ENCODE data around the gene PSMA2. TPM values are rescaled to one million over a fixed set of nuclear protein-coding genes. Genes with fewer than 3 reads are reported as not detected.

Gene PSMA2
- total and polyA plus RNA-seq, 2 donors (not counting 1 experiment from before 2014, with no cell fraction given) = 27.2 to 161 TPM

- H3K9ac ChIP-seq (ENCODE audit: insufficient read depth, low read length) = no peak overlapping the region
- H3K4me1 ChIP-seq (ENCODE audit: control insufficient read depth, extremely low read depth, insufficient read depth, low read length) = no peaks in the 10 kb centered on the region
- H3K4me2 ChIP-seq (ENCODE audit: extremely low read depth, insufficient read depth, low read length) = no peak overlapping the region
Observed at GRCh38 chr7:42952328-42952727, 20.4 kb upstream of the PSMA2 start.

GRCh38 chr7:42950417-42950816 is 18.4 kb upstream of the PSMA2 start:
- no peak overlapping the region for H3K9ac ChIP-seq (ENCODE audit: insufficient read depth, low read length)
- DNase-seq (ENCODE audit: low read depth in 2 of 2) = no peak
- H4K20me1 ChIP-seq (ENCODE audit: control insufficient read depth, extremely low read depth, insufficient read depth, low read length) = no peaks in the 10 kb centered on the region
- no peak for TF ChIP-seq CTCF (conservative IDR thresholded peaks at IDR 0.05 in 1 of 2, IDR thresholded peaks at IDR 0.05 in 1 of 2; ENCODE audit: low read depth in 1 of 2, low read length in 2 of 2)
- TF ChIP-seq EZH2 (IDR thresholded peaks at IDR 0.05; ENCODE audit: low read length, missing control alignments) = no peak
- H2AFZ ChIP-seq (ENCODE audit: low read length) = no peak overlapping the region
- H3K27ac ChIP-seq (ENCODE audit: insufficient read depth, low read length) = no peak overlapping the region
- H3K4me1 ChIP-seq (ENCODE audit: control insufficient read depth, extremely low read depth, insufficient read depth, low read length) = no peaks in the 10 kb centered on the region
- H3K4me2 ChIP-seq (ENCODE audit: extremely low read depth, insufficient read depth, low read length) = no peak overlapping the region
- H3K36me3 ChIP-seq (ENCODE audit: control insufficient read depth, insufficient read depth, low read length) = no peaks in the 10 kb centered on the region
- H3K27me3 ChIP-seq (ENCODE audit: control insufficient read depth, insufficient read depth, low read length) = no peaks in the 10 kb centered on the region
- no peaks in the 10 kb centered on the region for H3K79me2 ChIP-seq (ENCODE audit: control insufficient read depth, insufficient read depth, low read length)
- no peak overlapping the region for H3K4me3 ChIP-seq (replicated peaks in 1 of 4; ENCODE audit: control extremely low read depth in 1 of 4, insufficient read depth in 1 of 4, low read depth in 3 of 4, low read length in 4 of 4)
- no peaks in the 10 kb centered on the region for H3K9me3 ChIP-seq (ENCODE audit: control insufficient read depth, insufficient read depth, low read depth, low read length)

More at GRCh38 chr7:42952328-42952727, 20.4 kb upstream of the PSMA2 start:
- Histone ChIP-seq H3K4me3 (replicated peaks in 1 of 4; ENCODE audit: control extremely low read depth in 1 of 4, insufficient read depth in 1 of 4, low read depth in 3 of 4, low read length in 4 of 4) (no peak overlapping the region), H3K27me3 (ENCODE audit: control insufficient read depth, insufficient read depth, low read length) (no peaks in the 10 kb centered on the region), H3K36me3 (ENCODE audit: control insufficient read depth, insufficient read depth, low read length) (no peaks in the 10 kb centered on the region), H3K9me3 (ENCODE audit: control insufficient read depth, insufficient read depth, low read depth, low read length) (no peaks in the 10 kb centered on the region), H4K20me1 (ENCODE audit: control insufficient read depth, extremely low read depth, insufficient read depth, low read length) (no peaks in the 10 kb centered on the region), H3K79me2 (ENCODE audit: control insufficient read depth, insufficient read depth, low read length) (no peaks in the 10 kb centered on the region), H2AFZ (ENCODE audit: low read length) (no peak overlapping the region), H3K27ac (ENCODE audit: insufficient read depth, low read length) (no peak overlapping the region)
- TF ChIP-seq CTCF (conservative IDR thresholded peaks at IDR 0.05 in 1 of 2, IDR thresholded peaks at IDR 0.05 in 1 of 2; ENCODE audit: low read depth in 1 of 2, low read length in 2 of 2) (no peak), EZH2 (IDR thresholded peaks at IDR 0.05; ENCODE audit: low read length, missing control alignments) (no peak)
- DNase-seq (ENCODE audit: low read depth in 2 of 2) = no peak

DNA sequence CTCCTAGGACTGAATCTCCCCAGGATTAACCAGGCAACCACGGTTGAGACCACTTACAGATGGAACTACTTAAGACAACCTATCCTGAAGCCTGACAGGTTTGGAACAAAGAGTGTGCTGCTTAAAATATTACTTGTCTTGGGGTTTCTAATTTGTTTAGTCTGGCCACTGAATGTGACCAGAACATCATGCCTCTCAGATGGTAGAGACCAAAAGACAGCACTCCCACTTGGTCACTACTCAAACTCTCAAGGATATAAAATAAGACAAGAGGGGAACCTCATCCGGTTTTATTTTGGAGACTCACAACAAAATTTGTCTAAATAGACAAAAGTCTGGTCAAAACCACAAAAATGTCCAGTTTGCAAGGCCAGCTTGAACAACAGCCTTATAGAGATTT is 15.5 kb upstream of the PSMA2 start:
- Histone ChIP-seq H3K36me3 (ENCODE audit: control insufficient read depth, insufficient read depth, low read length) (no peaks in the 10 kb centered on the region), H3K9ac (ENCODE audit: insufficient read depth, low read length) (no peak overlapping the region), H3K4me3 (replicated peaks in 1 of 4; ENCODE audit: control extremely low read depth in 1 of 4, insufficient read depth in 1 of 4, low read depth in 3 of 4, low read length in 4 of 4) (no peak overlapping the region), H4K20me1 (ENCODE audit: control insufficient read depth, extremely low read depth, insufficient read depth, low read length) (no peaks in the 10 kb centered on the region), H3K27me3 (ENCODE audit: control insufficient read depth, insufficient read depth, low read length) (no peaks in the 10 kb centered on the region), H2AFZ (ENCODE audit: low read length) (no peak overlapping the region), H3K4me1 (ENCODE audit: control insufficient read depth, extremely low read depth, insufficient read depth, low read length) (no peaks in the 10 kb centered on the region), H3K27ac (ENCODE audit: insufficient read depth, low read length) (no peak overlapping the region), H3K9me3 (ENCODE audit: control insufficient read depth, insufficient read depth, low read depth, low read length) (no peaks in the 10 kb centered on the region), H3K79me2 (ENCODE audit: control insufficient read depth, insufficient read depth, low read length) (no peaks in the 10 kb centered on the region), H3K4me2 (ENCODE audit: extremely low read depth, insufficient read depth, low read length) (no peak overlapping the region)
- TF ChIP-seq CTCF (conservative IDR thresholded peaks at IDR 0.05 in 1 of 2, IDR thresholded peaks at IDR 0.05 in 1 of 2; ENCODE audit: low read depth in 1 of 2, low read length in 2 of 2) (no peak), EZH2 (IDR thresholded peaks at IDR 0.05; ENCODE audit: low read length, missing control alignments) (no peak)
- peak in 1 of 2 donors; percentile 65 for DNase-seq (ENCODE audit: low read depth in 2 of 2)

Measured in fibroblast of lung (primary cell).